Osteoblast (primary cell): ENCODE measurements around the gene PARD6B. TPM values are rescaled to one million over a fixed set of nuclear protein-coding genes. Genes with fewer than 3 reads are reported as not detected.
"Not testable (repeated sequence)": the region's sequence is repeated elsewhere in the genome, so short reads cannot be mapped to it uniquely, and the experiment has no call there.

Source experiments
- DNase-seq: peaks from one replicate; pipeline ENCODE4 v3.0.0; 2011; ENCODE audit warnings: low spot score, mixed read lengths; ENCODE audit not compliant: insufficient read length; ENCODE audit errors: missing footprints
- H2AFZ ChIP-seq: 2 replicates; pipeline ENCODE4 v1.6.0; 2011; ENCODE audit warnings: mild to moderate bottlenecking, low read length
- H3K27ac ChIP-seq: 2 replicates; pipeline ENCODE4 v1.5.1; 2011; ENCODE audit warnings: mild to moderate bottlenecking, low read depth, low read length, moderate library complexity
- H3K27me3 ChIP-seq: 2 replicates; pipeline ENCODE4 v1.6.0; 2012; ENCODE audit warnings: mild to moderate bottlenecking, control low read depth, inconsistent platforms, low read length, moderate library complexity; ENCODE audit not compliant: insufficient read depth
- H3K36me3 ChIP-seq: 2 replicates; pipeline ENCODE4 v1.5.1; 2011; ENCODE audit warnings: mild to moderate bottlenecking, low read length, control low read depth, moderate library complexity; ENCODE audit not compliant: insufficient read depth
- H3K4me1 ChIP-seq: 2 replicates; pipeline ENCODE4 v1.5.1; 2011; ENCODE audit warnings: mild to moderate bottlenecking, low read length, control low read depth, moderate library complexity; ENCODE audit not compliant: insufficient read depth
- H3K4me2 ChIP-seq: 2 replicates; pipeline ENCODE4 v1.6.0; 2011; ENCODE audit warnings: mild to moderate bottlenecking, low read length; ENCODE audit not compliant: insufficient read depth
- H3K4me3 ChIP-seq: fragments of 200-600 bp; sonication (generic); 3 replicates; pipeline ENCODE4 v1.5.1; 2012; ENCODE audit warnings: mild to moderate bottlenecking, low read length, inconsistent platforms; ENCODE audit not compliant: insufficient read depth
- H3K79me2 ChIP-seq: 2 replicates; pipeline ENCODE4 v1.6.0; 2012; ENCODE audit warnings: mild to moderate bottlenecking, low read length, control low read depth, inconsistent platforms; ENCODE audit not compliant: insufficient read depth
- H3K9me3 ChIP-seq: 2 replicates; pipeline ENCODE4 v1.5.1; 2011; ENCODE audit warnings: low read depth, low read length, control low read depth
- H4K20me1 ChIP-seq: 2 replicates; pipeline ENCODE4 v1.6.0; 2012; ENCODE audit warnings: mild to moderate bottlenecking, low read length, control low read depth; ENCODE audit not compliant: insufficient read depth
- total RNA-seq: library from RNA; depleted of rRNA; stranded (reverse); fragments of >200 nt; gene quantifications from 2 replicates; pipeline ENCODE4 v1.2.3, GENCODE V29; 2012
- TF ChIP-seq, protein P1 (sequence below): IDR thresholded peaks from 2 replicates; pipeline ENCODE4 v1.5.1; 2011; ENCODE audit warnings: mild to moderate bottlenecking, low read depth, low read length, moderate library complexity; ENCODE audit errors: extremely low read depth

Gene PARD6B
- total RNA-seq, 1 donor, result 0.72 TPM

DNA sequence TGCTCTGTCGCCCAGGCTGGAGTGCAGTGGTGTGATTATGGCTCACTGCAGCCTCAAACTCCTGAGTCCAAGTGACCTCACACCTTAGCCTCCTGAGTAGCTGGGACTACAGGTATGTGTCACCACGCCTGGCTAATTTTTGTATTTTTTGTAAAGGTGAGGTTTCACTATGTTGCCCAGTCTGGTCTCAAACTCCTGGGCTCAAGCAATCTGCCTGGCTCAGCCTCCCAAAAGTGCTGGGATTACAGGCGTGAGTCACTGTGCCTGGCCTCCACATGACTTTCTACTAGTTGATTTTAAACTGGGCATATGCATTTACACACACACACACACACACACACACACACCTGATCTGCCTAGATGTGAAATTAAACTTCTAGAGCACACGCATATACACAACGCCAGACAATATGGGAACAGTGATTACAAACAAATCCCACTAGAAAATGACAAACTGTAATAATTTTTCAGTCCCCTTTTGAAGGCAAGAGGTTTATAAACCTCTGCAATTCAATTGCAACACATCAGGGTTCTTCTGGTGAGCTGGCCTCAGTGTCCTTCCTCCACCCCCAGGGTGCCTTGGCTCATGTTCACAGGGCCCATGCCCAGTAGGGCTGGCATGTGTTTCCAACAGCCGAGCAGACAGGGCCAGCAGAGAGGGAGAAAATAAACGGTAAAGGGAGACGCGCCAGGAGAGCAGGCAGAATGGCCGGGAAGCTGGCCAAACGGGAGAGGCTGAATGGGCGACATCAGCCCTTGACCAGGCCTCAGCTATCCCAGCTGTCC is 31.2 kb downstream of the PARD6B start:
- H3K4me3 ChIP-seq, result no peak overlapping the region
- H2AFZ ChIP-seq, result peak overlapping the region; percentile 37
- H3K79me2 ChIP-seq, result no peaks in the 10 kb centered on the region
- H3K4me1 ChIP-seq, result peaks cover 27% of the 10 kb centered on the region
- H3K27ac ChIP-seq, result peak overlapping the region; percentile 46
- H4K20me1 ChIP-seq, result no peaks in the 10 kb centered on the region
- H3K9me3 ChIP-seq, result no peaks in the 10 kb centered on the region
- H3K27me3 ChIP-seq, result no peaks in the 10 kb centered on the region
- H3K4me2 ChIP-seq, result peak overlapping the region; percentile 65
- peak; percentile 62 for DNase-seq
- no peaks in the 10 kb centered on the region for H3K36me3 ChIP-seq
- TF ChIP-seq, protein P1, sequence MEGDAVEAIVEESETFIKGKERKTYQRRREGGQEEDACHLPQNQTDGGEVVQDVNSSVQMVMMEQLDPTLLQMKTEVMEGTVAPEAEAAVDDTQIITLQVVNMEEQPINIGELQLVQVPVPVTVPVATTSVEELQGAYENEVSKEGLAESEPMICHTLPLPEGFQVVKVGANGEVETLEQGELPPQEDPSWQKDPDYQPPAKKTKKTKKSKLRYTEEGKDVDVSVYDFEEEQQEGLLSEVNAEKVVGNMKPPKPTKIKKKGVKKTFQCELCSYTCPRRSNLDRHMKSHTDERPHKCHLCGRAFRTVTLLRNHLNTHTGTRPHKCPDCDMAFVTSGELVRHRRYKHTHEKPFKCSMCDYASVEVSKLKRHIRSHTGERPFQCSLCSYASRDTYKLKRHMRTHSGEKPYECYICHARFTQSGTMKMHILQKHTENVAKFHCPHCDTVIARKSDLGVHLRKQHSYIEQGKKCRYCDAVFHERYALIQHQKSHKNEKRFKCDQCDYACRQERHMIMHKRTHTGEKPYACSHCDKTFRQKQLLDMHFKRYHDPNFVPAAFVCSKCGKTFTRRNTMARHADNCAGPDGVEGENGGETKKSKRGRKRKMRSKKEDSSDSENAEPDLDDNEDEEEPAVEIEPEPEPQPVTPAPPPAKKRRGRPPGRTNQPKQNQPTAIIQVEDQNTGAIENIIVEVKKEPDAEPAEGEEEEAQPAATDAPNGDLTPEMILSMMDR, result no peak

DNA sequence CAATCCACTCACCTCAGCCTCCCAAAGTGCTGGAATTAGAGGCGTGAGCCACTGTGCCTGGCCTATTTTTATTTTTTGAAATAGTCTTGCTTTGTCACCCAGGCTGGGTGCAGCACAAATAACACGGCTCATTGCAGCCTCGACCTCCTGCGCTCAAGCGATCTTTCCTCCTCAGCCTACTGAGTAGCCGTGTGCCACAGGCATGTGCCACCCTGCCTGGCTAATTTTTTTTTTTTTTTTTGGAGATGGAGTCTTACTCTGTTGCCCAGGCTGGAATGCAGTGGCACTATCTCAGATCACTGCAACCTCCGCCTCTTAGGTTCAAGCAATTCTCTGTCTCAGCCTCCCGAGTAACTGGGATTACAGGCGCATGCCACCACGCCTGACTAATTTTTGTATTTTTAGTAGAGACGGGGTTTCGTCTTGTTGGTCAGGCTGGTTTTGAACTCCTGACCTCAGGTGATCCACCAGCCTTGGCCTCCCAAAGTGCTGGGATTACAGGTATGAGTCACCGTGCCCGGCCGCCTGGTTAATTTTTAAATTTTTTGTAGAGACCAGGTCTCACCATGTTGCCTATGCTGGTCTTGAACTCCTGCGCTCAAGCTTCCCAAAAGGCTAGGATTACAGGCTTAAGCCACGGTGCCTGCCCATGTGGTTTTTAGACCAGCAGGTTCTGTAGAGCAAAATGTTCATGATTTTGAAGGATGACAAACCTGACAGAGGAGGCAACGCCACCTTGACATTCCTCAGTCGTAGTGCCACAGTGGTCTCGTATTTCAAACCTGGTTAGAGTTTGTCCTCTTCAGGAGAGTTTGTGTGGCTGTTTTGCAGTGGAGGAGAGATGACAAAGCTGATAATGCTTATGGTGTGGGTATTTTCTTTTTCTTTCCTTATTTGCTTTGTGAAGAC is 32.4 kb downstream of the PARD6B start:
- H4K20me1 ChIP-seq, H2AFZ ChIP-seq, DNase-seq, H3K27ac ChIP-seq, H3K4me3 ChIP-seq, H3K27me3 ChIP-seq, H3K4me2 ChIP-seq, H3K36me3 ChIP-seq, H3K9me3 ChIP-seq, H3K79me2 ChIP-seq: not testable (repeated sequence)
- peaks cover 27% of the 10 kb centered on the region for H3K4me1 ChIP-seq

DNA sequence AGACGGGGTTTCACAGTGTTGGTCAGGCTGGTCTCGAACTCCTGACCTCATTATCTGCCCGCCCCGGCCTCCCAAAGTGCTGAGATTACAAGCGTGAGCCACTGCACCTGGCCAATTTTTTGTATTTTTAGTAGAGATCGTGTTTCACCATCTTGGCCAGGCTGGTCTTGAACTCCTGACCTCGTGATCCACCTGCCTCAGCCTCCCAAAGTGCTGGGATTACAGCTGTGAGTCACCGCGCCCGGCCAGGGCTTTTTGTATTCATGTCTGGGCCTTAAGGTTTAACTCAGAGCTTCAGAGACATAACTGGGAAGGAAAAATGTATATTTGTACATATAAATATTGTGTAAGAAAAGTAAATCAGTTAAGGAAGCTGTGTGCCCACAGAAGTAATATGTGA is 33.9 kb downstream of the PARD6B start:
- not testable (repeated sequence) for H3K36me3 ChIP-seq, H3K27ac ChIP-seq, DNase-seq

DNA sequence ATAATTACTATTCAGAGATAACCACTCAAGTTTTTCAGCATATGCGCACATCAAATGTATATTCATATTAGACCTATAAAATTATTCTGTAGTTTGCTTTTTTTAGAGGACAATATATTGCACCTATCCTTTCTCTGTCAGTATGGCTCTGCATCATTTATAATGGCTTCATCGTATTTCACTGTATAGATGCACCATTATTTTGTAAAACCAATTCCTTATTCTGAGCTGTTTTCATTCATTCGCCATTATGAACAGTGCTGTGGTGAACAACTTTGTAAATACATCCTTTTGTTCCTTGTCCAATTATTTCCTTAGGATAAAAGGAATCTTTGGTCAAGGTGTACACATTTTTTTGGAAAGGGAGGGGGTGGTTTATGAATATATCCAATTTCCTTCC is 34.3 kb downstream of the PARD6B start:
- Histone ChIP-seq H3K79me2 (no peaks in the 10 kb centered on the region), H3K27ac (no peak overlapping the region), H3K36me3 (no peaks in the 10 kb centered on the region), H3K4me2 (no peak overlapping the region), H3K4me1 (peaks cover 27% of the 10 kb centered on the region), H3K4me3 (no peak overlapping the region), H3K27me3 (no peaks in the 10 kb centered on the region), H2AFZ (no peak overlapping the region), H3K9me3 (no peaks in the 10 kb centered on the region), H4K20me1 (no peaks in the 10 kb centered on the region)
- TF ChIP-seq, protein P1, result no peak
- no peak for DNase-seq

More for the DNA sequence above, 33.9 kb downstream of the PARD6B start:
- not testable (repeated sequence) for H3K4me3 ChIP-seq, H3K9me3 ChIP-seq, H3K79me2 ChIP-seq, H3K27me3 ChIP-seq, H3K4me2 ChIP-seq, H4K20me1 ChIP-seq, H2AFZ ChIP-seq
- H3K4me1 ChIP-seq, result peaks cover 27% of the 10 kb centered on the region

DNA sequence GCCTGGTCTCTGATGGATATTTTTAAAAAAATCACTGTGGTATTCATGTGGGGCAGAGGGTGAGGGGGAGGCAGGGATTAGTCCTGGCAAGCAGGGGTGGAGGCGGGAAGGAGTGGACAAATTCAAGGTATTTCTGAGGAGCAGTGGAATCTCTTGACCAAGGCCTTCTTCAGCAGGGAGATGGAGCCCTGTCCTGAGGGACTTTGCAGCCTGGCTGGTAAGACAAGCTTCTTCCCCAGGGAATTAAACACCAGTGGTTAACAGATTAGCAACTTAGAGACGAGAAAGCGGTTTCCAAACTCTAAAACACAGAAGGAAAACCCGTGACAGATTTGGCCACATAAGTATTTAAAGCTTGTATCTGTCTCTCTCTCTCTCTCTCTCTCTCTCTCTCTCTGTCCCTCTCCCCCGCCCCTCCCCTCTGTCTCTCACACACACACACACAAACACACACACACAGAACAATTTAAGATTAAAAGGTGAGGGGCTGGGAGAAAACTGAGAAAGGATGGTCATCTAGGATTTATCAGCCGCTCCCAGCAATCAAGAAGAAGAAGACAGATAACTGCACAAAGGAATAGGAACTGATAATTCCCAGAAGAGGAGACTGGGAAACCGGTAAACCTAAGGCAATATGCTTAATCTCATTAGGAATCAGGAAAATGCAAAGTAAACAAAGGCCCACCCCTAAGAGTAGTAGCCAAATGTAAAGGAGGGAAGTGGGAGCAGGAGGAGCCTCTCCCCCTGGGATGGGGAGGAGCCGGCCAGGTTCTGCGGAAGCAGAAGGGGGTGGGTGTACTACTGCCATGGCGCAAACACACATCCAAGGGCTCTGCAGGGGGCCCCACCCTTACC is 35.8 kb downstream of the PARD6B start:
- not testable (repeated sequence) for H3K9me3 ChIP-seq, H3K27me3 ChIP-seq, H3K27ac ChIP-seq, H3K4me3 ChIP-seq, H3K79me2 ChIP-seq, H3K36me3 ChIP-seq, H3K4me2 ChIP-seq, H4K20me1 ChIP-seq
- peak overlapping the region; percentile 41 for H2AFZ ChIP-seq
- peak; percentile 37 for DNase-seq
- peaks cover 17% of the 10 kb centered on the region for H3K4me1 ChIP-seq

DNA sequence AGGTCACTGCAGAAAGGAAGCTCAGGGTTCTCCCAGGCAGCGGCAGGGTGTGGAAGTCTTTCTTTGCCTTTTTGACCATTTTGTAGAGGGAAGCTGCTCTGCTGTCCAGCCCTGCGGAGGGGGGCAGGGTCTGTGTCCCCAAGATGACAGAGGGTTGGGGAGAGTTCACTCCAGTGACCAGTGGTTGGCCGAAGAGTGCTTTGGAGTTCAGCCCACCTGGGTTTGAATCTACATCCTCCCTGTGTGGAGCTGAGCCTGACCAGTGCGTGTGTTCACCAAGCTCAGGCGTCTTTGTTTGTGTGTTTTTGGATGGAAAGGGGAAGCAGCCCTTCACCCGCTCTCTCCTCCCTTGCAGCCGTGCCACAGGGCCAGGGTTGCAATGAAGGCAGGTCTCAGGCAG is 37.6 kb downstream of the PARD6B start:
- not testable (repeated sequence) for H3K4me1 ChIP-seq, H3K27me3 ChIP-seq

More for the DNA sequence above, 37.6 kb downstream of the PARD6B start:
- not testable (repeated sequence) for H3K27ac ChIP-seq, DNase-seq, H2AFZ ChIP-seq, H3K36me3 ChIP-seq, H3K79me2 ChIP-seq, H3K4me3 ChIP-seq, H4K20me1 ChIP-seq, H3K4me2 ChIP-seq, H3K9me3 ChIP-seq
